Esophagus mucosa (tissue), 1 donor: ENCODE results near the gene NUDT2. TPM values are rescaled to one million over a fixed set of nuclear protein-coding genes. Genes with fewer than 3 reads are reported as not detected.
"Not testable (repeated sequence)": the region's sequence is repeated elsewhere in the genome, so short reads cannot be mapped to it uniquely, and the experiment has no call there.

Experiments
- ATAC-seq: fragments of 200-7000 bp; cut with Tn5 transposase; one replicate; pipeline ENCODE4 v1.9.1; 2020
- total RNA-seq: library from RNA; stranded (reverse); gene quantifications from one replicate; pipeline ENCODE4 v1.2.4, GENCODE V29; 2023
- donor health status: DM: yes; HTN: yes; CAD: no.

Gene NUDT2
- total RNA-seq = 19.9 TPM

DNA sequence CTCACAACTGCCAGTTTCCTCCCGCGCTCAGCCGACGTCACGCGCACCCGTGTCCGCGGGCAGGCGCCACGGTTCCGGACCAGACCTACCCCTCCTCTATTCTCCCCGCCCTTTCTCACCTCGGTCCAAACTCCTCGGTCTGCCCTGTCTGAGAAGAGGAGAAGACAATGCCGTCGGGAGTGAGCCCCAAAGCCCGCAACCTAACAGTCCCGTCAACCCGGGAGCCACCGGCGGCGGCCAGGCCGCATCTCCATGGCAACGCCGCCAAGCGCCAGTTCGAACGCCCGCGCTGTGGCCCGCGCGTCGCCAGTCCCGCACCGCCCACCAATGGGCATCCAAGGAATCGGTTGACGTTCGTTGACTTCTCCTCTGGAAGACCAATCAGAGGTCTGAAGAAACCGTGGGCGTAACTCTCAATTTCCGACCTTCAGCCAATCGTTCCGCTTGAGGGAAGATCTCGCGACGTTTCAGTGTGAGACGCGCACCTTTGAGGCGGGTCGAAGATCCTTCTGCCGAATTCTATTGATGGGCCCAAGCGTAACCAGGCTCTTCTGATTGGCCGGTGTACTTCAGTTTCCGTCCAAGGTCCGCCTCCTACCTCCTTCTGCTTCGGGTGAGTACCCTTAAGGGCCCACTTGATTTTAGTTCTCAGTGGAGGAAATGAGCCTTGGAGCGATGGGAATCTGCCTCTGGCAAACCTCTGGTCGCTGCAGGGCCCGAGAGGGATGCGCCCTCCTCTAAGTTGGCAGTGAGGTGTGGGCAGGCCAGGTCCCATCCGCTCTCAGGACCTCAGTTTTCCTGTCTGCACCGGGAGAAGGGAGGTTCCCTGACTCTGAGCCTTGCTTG lies at the start of gene NUDT2, which contains the start of gene KIF24:
Gene NUDT2 (plus strand): TSS at position 583 of the 846 bp plus-strand sequence. CDS start 9,471 bp downstream, outside the sequence.
Gene KIF24 (minus strand): TSS at position 282 of the 846 bp plus-strand sequence. CDS start 17,922 bp downstream, outside the sequence.
- peak; percentile 98 for ATAC-seq

DNA sequence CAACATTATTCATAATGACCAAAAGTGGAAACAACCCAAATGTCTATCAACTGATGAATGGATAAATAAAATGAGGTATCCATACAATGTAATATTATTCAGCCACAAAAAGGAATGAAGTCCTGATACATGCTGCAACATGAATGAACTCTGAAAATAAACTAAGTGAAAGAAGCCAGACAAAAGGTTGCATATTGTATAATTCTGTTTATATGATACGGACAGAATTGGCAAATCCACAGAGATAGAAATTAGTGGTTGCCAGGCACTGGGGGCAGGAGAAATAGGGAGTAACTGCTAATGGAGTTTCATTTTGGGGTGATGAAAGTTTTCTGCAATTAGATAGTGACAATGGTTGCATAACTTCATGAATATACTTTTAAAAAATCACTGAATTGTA lies 47.3 kb upstream of the NUDT2 start:
- ATAC-seq = no peak

DNA sequence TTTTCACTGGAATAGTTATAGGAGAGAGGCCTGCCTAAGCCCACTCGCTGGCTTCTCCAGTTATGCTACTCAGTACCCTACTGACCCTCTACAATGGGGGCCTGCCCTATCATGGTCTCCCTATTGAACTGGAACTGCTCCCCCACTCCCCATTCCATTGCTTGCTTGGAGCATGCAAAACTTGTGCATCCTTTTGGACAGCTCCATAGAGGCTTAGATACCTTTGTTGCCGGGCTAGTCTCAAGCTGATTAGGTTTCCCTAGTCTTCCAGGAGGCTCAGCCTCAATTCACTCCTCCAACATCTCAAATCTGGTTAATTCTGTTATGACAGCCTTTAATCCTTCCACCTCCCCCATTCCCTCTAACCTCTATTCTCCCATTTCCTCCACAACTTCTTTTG lies 40.2 kb upstream of the NUDT2 start:
- ATAC-seq = no peak

DNA sequence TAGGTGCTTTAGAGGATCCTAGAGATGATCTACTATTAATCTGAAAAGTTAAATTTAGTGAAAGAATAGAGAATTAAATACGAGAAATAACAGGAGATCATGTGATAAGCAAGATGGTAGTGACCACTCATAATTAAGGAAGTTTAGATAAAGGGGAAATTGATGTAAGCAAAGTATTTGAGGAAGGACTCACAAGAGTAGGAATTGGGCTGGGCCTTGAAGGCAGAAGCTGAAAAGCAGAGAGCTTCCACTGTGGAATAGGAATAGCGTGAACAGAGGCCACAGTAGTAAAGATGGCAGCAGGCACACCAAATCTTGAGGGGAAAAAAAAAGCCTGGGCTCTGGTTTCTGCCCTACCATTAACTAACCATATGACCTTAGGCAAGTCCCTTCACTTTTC lies 38.3 kb upstream of the NUDT2 start:
- no peak for ATAC-seq

DNA sequence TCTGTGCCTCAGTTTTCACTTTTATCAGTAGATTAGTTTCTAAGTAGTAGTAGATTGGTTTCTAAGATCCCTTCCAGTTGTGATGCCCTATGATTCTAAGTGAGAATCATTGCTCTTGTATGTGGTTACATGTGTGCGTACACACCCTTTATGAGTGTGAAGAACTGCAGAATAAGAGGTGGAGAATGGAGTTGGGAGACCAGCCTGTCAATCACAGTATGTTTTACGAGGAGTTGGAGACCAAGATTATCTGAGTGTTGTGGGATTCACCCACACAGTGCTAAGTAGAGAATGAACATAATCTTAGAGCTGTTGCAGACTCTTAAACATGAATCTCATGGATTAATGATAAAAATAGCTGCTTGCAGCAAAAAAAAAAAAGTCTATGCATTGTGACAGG lies 37.9 kb upstream of the NUDT2 start:
- ATAC-seq = no peak

DNA sequence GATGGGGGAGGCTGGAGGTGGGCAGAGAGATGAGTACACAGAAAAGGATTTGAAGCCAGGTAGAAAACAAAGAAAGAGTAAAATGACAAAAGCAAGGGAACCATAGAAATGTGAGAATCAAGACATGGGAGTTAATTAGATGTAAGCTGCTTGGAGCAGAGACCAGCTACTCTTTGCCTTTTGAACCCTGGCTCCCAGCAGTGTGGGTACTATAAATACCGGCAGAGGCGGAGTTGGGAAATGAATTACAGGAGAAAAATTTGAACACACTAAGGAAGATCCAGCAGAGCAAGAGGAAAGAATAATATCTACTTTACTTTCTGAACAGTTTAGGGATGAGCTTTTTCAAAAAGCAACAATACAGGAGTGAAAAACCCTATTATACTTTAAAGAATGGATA lies 36.8 kb upstream of the NUDT2 start:
- no peak for ATAC-seq

DNA sequence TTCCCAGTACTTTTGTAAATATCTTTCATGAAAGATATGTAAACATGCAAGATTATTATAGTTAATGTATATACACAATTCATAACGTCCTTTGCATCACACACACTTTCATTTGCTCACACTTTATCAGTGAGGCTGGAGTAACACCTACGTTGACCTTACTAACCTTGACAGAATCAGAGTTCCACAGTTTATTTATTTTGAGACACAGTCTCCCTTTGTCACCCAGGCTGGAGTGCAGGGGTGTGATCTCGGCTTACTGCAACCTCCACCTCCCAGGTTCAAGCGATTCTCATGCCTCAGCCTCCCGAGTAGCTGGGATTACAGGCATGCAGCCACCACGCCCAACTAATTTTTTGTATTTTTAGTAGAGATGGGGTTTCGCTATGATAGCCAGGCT lies 28.3 kb upstream of the NUDT2 start:
- ATAC-seq = not testable (repeated sequence)

DNA sequence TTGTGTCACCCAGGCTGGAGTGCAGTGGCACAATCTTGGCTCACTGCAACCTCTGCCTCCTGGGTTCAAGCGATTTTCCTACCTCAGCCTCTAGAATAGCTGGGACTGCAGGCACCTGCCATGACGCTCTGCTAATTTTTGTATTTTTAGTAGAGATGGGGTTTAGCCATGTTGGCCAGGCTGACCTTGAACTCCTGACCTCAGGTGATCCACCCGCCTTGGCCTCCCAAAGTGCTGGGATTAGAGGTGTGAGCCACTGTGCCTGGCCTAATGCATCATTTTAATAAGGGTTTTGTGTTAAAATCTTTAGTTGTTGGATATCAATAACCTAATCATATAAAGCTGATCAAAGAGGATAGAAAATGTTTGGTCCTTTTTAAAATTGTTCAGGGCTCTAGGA lies 21.1 kb upstream of the NUDT2 start:
- ATAC-seq = not testable (repeated sequence)

DNA sequence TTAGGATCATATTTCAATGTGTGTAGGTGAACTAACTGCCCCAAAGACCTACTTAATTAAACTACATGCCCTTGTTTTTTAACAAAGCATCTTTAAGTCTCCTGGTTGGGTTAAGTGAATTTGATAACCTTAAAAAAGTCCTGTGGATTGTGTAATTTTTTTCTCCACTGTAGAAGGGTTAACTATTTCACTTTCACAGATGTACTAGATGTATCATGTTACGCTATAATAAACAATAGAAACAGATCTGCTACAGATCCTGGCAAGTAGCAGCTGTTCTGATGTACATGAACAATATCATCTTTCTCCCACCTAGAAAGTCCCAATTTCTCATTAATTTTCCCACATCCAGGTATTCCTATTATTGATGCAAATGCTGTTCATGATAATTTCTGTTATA lies 19.2 kb upstream of the NUDT2 start:
- no peak for ATAC-seq

DNA sequence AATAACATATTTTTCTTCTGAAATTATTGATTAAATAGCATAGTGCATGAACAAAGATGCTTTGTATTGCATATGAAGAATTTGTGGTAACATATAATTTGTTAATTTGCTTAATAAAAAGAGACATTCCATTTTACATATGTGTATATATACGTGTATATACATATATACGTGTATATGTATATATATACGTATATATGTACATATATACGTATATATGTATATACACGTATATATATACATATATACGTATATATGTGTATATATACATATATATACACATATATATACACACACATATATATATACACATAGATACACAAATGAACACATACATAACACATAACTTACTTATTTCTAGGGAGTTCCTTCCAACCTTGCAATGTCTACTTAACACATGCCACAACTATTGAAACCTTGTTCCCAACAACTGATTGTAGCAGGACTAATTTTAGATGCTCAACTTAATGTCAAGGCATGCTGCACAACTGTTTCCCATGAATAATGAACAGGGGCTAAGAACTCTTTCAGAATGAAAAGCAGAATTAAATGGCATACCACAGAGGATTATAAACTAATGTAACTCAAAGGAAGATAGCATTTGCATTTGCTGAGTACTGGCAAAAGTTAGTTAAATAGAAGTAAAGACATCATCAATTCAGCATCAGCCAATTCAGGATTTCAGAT lies 17.7 kb upstream of the NUDT2 start:
- no peak for ATAC-seq

DNA sequence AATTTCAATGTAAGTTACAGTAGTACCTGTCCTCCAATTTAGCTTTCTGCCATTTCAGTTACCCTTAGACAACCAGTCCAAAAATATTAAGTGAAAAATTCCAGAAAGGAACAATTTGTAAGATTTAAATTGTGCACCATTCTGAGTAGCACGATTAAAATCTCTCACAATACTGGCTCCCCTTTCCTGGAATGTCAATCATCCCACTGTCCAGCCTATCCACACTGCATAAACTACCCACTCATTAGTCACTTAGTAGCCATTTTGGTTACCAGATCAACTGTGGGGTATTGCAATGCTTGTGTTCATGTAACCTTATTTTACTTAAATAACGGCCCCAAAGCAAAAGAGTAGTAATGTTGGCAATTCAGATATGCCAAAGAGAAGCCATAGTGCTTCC lies 11.9 kb upstream of the NUDT2 start:
- ATAC-seq = no peak

DNA sequence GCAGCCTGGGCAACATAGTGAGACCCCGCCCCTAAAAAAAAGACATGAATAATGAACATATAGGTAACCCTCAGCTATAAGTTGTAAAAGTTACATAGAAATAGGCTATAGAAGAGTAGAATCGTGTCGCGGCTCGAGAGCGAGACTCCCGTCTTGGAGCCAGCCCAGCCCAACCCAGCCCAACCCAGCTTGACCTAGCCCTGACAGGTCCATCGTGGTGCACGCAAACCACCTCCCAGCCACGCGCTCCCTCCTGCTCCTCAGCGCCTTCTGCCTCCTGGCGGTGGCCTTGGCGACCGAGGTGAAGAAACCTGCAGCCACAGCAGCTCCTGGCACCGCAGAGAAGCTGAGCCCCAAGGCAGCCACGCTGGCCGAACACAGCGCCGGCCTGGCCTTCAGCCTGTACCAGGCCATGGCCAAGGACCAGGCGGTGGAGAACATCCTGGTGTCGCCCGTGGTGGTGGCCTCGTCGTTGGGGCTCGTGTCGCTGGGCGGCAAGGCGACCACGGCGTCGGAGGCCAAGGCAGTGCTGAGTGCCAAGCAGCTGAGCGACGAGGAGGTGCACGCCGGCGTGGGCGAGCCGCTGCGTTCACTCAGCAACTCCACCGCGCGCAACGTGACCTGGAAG lies 11.1 kb upstream of the NUDT2 start:
- no peak for ATAC-seq

DNA sequence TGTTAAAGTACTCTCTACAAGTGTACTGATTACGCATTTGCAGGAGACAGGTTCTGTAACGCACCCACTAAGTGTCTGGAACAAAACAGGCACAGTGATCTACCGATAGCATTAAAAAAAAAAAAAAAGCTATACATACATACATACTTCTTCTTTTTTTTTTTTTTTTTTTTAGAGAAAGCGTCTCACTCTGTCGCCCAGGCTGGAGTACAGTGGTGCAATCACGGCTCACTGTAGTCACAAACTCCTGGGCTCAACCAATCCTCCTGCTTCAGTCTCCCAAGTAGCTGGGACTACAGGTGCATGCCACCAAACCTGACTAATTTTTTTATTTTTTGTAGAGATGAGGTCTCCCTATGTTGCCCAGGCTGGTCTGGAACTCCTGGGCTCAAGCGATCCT lies 7.9 kb upstream of the NUDT2 start:
- no peak for ATAC-seq

DNA sequence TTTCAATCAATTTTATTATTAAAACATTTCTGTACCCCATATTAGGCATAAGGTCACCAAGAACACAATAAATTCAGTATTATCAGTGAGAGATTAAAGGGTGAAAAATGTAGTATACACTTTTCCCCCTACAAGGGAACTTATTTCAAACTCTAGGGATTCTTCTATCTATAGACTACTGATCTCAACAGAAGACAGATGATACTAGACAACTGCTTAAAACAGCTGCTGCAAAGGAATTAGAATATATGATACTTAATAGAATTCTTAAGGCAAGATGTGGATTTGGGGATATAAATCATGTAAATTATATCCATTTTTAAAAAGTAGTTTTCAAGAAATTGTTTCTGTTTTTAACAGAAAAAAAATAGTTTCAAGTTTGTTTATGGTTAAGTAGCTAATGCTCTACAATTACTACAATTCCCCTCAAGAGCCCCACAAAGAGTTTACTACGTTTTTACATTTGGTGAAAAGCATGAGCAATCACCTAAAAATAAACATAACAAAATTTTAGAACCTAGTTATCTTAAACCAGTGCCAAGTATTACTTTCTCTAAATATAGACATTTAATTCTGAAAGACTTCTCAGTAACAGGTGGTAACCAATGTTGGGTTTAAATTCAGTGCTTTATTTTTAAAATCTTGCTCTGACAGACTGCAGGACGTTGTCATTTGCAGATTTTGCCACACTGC lies 6.3 kb upstream of the NUDT2 start:
- ATAC-seq = no peak

DNA sequence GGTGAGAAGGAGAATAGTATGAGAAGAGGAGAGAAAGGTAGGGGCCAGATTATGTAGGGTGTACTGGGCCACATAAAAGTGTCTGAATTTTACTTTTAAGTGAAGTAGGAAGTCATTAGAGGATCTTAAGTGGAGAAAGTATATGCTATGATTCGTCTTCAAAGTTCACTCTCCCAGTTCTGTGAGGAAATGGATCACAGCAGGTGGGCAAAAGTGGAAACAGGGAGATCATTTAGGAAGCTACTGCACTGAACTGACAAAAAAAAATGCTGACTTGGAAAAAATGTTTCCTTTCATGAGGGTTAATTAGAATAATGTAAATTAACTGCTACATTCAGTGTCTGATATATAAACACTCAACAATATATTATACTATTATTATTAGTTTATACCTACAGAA lies 2.7 kb upstream of the NUDT2 start:
- ATAC-seq = no peak

DNA sequence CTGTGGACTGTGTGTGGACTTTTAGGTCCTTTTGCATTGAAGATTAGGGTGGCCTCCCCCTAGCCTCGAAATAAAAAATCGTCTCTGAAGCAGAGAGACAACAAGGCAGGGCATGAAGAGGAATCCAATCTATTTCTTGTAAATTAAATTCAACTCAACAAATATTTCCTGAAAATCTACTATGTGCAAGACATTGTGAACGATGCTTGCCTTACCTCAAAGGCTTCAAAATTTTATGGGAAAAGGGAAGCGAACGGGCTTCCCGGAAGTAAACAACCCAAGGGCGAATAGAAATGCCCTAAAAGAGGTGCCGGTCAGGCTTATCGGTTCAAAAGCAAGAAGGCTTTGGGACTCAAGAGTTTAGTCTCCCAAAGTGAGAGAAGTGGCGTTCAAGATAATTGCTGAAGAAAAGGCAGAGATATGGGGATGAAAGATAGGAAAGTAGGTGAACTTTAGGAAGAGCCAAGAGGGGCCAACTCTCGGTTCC lies 826 bp upstream of the NUDT2 start:
- ATAC-seq = no peak

DNA sequence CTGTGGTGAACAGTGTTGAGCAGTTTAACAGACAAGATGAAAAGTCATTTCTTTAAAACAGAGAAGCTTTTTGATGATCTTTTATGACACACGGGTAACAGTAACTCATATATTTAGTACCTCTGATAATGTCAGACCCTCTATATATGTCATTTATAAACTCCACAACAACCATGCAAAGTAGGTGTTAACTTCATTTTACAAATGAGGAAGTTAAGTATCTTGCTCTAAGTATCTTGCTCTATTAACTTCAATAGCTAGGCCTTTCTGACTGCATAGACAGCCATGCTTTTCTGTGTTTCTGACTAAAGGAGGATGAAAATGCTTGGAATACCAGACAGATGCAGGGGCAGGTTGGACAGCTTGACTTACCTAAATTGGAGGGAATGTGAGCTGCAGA lies 1.8 kb downstream of the NUDT2 start:
- no peak for ATAC-seq

DNA sequence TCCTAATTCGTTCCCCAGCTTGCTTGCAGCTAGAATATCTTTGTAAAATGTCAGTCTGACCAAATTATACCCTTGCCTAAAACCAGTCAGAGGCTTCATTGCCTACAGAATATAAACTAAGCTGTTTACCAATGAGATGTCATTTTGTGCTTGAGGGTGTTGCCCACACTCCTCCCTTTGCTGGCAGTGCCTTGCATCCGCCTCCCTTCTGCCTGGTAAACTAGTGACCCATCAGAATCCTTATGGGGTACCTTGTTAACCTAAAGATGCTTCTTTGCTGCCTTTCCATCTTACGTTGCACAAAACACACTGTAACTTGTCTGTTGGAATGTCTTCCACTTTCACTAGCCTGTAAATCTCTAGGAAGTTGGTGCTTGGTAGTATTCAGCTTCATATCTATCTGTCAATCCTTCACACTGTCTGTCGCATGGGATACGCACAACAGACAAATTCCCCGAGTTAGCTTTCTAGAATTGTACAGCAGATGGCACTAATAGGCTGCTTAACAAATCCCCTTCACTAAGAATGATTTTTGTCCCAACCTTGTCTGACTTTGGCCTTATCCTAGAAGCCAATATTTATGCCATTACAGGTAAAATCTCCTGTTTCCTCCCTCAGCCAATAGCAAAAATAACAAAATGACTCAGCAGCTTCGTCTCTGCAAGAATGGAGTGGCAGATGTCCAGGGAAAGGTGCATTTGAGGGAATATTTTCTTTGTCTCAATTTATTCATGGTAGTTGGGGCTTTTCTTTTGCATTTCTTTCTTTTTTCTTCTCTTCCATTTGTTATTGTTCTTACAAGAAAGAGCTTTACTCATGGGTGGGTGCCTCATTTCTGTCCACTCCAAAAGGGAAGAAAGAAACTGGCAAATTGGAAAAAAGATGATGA lies 3.0 kb downstream of the NUDT2 start:
- ATAC-seq = no peak

DNA sequence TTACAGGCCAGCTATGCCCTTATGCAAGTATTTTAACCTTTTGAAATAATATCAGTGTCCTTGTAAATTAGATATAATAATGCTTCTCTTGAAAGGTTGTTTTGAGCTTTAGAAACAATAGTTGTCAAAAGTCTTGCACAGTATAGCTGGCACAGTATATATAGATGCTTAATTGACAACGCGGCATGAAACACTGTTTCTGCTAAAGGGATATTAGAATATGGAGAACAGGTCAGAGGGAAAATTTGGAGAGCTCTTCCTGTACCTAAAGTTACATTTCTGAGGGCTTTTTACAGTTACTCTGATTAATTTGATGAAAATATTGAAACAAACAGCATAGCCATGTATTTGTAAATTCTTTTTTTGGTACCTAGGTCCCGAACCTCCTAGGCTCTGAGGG lies 4.5 kb downstream of the NUDT2 start:
- no peak for ATAC-seq

DNA sequence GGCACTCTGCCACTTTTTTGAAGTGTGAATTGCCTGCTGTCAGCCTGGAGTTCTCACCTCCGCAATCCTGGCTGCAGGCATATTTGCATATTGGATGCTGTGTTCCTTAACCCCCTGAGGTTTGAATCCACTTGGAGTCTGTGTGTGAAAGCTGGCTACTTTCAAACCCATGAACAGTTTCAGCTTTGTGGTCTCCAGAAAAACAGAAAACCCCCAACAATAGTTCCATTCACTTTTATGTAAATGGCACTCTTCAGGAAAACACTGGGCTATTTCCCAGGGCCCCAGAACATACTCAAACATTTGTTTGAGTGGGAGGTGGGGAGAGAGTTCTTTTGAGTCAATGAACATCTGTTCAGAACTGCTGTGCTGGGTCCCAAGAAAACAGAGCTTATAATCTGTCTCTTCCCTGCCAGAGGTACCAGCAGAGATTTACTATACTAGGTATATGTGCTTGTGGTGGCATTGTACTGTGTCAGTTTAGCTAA lies 5.0 kb downstream of the NUDT2 start:
- no peak for ATAC-seq

DNA sequence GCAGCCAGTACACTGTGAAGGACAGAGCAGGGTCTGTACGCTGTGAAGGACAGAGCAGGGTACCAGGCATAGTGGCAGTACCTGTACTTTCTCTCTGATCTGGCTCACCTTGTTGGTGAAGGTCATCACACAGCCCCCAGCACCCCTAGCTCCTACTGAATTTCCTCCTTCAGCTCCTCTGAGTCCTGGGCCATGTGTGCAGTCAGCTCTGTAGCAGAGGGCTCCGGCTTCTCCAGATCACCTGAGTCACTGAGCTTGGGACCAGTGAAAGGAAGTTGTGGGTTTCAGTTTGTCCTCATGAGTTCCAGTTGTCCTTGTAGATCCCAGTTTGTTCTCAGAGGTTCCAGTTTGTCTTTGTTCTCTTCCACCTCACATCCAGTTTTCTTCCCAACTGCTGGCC lies 5.5 kb downstream of the NUDT2 start:
- ATAC-seq = no peak

DNA sequence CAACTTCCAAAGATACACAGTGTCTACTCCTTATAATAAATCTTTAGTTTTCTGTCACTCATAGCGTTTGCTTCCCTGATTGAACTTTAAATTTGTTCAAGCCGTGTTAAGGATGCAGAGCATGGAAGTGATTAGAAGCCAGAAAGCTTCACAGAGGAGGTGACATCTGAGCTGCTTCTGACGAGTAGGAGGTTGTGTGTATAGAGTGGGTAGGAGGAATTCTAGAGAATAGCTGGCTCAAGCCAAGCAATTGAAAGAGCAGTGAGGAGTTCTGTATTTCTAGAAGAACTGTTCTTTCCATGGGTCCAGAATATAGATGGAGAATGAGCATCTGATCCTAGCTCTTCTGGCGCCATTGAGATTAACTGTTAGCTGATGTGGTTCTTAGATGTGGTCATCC lies 6.0 kb downstream of the NUDT2 start:
- ATAC-seq = no peak
